GM21423 (cell line): Measurements from ENCODE around the gene NDE1.
A peak's percentile ranks its signal among the peaks of the same experiment; 100 is the strongest.

Experiments used
- ATAC-seq: cut with Tn5 transposase; IDR thresholded peaks from one replicate; pipeline ENCODE4 v1.9.1; 2021; ENCODE audit warnings: mild to moderate bottlenecking, moderate library complexity; ENCODE audit not compliant: unreplicated experiment

Gene NDE1

DNA sequence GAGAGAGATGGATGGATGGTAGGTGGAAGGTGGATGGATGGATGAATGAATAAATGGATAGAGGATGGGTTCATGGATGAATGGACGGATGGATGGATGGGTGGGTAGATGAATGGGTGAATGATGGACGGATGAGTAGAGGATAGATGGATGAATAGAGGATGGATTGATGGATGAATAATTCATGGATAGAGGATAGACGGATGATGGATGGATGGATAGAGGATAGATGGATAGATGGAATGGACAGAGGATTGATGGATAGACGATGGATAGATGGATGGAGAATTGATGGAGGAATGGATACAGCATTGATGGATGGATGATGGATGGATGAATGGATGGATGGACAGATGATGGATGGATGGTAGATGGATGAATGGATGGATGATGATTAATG is 115.1 kb downstream of the NDE1 start:
- no peak for ATAC-seq

DNA sequence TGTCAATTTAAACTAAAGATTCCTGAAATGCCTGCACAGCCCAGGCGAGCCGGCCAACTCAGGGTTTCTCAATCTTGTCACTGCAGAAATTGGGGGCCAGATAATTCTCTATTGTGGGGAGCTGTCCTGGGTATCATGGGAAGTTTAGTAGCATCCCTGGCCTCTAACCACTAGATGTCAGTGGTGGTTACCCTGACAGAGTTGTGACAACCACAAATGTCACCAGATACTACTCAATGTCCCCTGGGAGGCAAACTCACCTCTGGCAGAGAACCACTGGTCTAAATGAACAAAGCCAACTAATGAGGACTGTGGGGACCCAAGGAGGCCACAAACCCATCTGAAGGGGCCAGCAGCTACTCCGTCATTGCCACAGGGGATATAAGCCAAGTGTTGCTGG is 115.8 kb downstream of the NDE1 start:
- ATAC-seq: peak; percentile 87

DNA sequence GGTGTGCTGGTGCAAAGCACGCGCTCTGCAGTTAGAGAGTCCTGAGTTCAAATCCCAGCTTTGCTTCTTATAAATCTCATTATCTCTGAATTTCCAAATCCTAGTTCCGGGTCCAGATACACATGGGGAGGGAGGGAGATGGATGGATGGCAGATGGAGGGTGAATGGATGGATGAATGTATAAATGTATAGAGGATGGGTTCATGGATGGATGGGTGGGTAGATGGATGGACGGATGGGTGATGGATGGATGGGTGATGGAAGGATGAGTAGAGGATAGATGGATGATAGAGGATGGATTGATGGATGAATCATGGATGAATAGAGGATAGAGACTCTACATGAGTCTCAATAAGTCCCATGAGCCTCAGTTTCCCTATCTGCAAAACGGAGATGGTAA is 116.9 kb downstream of the NDE1 start:
- no peak for ATAC-seq

DNA sequence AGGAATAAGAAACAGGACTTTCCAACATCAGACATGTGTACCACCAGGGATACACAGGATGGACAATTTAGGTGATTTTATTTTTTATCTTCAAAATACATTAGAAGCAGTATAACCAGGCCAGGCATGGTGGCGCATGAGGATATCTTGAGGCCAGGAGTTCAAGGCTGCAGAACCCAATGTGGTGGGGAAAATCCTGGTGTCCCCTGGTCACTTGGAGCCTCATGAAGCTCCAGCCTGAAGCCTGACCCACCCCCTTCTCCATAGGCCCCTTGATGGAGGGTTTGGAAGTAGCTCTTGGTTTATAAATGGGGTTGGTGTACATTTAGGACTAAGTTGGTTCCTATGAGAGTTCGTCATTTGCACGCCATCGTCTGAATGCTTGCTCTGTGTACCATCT is 118.2 kb downstream of the NDE1 start:
- ATAC-seq: no peak

DNA sequence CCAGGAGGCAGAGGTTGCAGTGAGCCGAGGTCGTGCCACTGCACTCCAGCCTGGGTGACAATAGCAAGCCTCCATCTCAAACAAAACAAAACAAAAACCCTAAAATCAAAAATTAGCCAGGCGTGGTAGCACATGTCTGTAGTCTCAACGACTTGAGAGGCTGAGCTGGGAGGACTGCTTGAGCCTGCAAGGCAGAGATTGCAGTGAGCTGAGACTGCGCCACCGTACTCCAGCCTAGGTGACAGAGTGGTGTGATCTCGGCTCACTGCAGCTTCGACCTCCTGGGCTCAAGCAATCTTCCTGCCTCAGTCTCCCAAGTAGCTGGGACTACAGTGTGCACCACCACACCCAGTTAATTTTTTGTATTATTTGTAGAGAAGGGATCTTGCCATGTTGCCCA is 119.2 kb downstream of the NDE1 start:
- ATAC-seq: no peak

DNA sequence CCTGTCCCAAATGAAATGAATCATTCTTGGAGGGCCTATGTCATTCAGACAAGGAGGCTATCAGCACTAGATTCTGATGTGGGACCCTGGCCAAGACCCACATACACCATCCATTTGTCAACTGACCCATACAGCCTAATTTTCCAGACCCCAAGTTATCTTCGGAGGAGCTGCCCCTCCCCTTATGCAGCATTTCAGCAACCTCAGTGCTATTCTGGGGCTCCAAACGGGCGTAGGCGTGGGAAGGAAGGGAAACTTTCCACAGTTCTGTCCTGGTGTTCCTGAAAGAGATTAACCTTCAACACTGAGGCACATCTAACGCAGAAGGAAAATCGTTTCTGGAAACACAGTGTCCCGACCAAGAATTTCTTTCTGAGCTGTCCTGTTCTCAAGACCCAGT is 120.1 kb downstream of the NDE1 start:
- ATAC-seq: no peak

DNA sequence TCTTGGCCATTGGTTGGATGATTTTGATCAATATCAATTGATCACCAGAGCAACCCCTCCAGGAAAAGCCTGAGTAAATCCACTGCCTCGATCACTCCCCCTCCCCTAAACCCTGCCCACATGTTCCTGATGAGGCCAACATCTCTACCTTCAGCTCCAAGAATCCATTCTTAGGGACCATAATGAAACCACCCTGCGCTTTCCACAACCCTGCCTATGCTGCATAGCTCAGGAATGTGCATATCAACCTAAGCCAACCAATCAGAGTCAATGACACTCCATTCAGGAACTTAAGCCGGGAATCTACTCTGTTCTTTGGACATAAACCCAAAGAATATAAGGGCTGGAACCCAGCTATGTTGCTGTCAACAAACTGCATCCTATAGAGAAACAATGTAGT is 120.5 kb downstream of the NDE1 start:
- no peak for ATAC-seq

DNA sequence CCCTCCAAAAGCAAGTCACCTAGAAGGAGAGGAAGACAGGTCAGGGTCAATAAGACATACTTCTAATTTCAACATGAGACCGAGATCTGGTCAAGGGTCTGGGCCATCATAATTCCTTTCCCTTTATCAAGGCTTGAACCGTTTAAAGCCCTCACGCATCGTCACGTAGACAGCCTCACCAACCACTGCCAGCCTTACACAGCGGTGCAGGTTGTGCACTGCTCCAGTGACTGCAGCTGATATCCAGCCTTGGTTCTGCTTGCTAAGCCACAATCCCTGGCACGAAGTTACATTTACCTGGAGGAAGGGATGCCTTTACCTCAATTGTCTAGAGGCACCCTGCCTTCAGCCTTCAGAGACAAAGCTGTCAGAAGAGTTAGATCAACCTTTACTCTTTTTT is 121.6 kb downstream of the NDE1 start:
- no peak for ATAC-seq

DNA sequence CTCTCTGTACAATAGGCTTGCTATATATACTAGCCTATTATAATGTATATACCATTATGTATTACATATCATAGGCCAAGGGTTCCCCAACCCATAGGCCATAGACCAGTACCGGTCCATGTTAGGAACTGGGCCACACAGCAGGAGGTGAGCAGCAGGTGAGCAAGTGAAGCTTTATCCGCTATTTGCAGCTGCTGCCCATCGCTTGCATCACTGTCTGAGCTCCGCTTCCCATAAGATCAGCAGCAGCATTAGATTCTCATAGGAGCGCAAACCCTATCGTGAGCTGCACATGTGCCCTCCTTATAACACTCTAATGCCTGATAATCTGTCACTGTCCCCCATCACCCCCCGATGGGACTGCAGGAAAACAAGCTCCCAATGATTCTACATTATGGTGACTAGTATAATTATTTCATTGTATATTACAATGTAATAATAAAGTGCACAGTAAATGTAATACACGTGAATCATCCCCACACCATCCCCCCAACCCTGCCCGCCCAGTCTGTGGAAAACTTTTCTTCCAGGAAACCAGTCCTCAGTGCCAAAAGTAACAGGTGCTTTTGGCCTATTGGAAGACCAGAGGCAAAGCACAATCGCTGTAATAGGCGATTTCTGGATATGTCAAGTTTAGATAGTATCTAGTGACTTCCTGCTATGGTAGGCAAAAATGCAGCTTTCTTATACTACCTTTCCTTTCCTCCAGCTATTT is 122.7 kb downstream of the NDE1 start:
- no peak for ATAC-seq

DNA sequence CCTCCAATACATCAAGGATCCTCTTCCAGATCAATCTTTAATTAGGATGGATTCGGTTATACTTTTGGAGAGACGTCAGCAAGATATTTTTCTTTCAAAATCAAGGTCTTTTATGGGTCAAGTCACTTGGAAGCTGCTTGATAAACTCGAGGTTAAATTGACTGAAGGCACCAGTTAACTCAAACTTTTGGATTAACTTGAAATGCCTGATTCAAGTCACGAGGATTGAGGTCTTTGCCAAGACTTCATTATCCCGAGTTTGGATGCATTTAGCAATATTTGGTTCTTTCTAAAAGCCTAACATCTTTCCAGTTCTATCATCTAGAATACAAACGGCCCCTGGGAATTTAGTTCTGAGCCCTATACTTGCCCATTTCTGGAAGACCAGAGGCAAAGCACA is 123.9 kb downstream of the NDE1 start:
- ATAC-seq: no peak

DNA sequence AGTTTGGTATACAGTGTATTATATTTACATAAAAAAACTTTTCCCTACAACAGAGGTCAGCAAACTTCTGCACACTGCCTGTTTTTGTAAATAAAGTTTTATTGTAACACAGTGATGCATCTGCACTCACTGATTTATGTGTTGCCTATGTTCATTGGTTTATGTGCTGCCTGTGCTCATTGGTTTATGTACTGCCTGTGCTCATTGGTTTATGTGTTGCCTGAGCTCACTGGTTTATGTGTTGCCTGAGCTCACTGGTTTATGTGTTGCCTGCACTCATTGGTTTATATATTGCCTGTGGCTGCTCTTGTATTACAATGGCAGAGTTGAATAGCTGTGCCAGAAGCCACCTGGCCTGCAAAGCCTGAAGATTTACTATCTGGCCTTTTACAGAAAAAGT is 125.2 kb downstream of the NDE1 start:
- ATAC-seq: no peak

DNA sequence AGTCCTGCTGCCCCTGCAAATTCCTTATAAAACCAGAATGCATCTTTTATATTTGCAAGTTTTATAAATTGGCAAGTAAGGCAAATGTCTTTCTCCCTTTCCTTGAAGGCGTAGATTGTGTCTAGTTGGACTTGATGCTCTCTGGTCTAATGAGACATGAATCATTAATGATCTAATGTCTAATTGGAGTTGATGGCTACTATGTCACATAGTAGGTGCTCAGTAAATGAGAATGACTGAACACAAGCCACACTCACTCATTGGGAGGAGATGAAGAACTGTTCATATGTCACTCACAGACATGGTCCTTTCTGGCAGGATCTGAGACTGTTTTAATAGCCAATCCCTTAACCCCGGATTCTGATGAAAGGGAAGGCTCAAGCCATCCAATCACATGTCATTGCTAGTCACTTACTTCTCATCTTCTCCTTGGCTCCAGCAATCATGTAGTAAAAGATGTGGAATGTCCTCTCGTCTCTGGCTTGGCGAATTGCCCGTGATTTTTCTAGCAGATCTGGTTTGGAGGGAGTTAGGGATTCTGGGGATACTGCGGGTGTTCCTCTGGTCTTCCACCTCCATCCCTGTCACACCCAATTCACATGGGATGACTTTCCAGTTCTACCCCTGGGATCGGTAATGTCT is 125.7 kb downstream of the NDE1 start:
- no peak for ATAC-seq
